Activated CD4-positive, alpha-beta T cell treated with anti-CD3 and anti-CD28 coated beads, Interleukin-2, amount 50 U/mL, for 1 hour (primary cell): ENCODE results near the gene PROM1.

ENCODE experiments used
- DNase-seq: peaks from one replicate; pipeline ENCODE4 v3.0.0-alpha.2; 2020

The PROM1 gene

GRCh38 chr4:16109256-16109655, 25.4 kb upstream of the PROM1 start:
- DNase-seq = no peak

GRCh38 chr4:16106956-16107355, 23.1 kb upstream of the PROM1 start:
- no peak for DNase-seq

GRCh38 chr4:16104520-16104919, 20.7 kb upstream of the PROM1 start:
- no peak for DNase-seq

GRCh38 chr4:16102356-16102755, 18.5 kb upstream of the PROM1 start:
- DNase-seq = no peak

- DNase-seq = no peak
These were observed 17.0 kb upstream of the PROM1 start for GRCh38 chr4:16100833-16101232.

- no peak for DNase-seq
These were observed 9.0 kb upstream of the PROM1 start for GRCh38 chr4:16092682-16093319.

- DNase-seq = no peak
These were observed 6.4 kb upstream of the PROM1 start for GRCh38 chr4:16090096-16090705.

- no peak for DNase-seq
These were observed 5.3 kb upstream of the PROM1 start for GRCh38 chr4:16089156-16089555.

GRCh38 chr4:16088601-16089000, 4.8 kb upstream of the PROM1 start:
- DNase-seq = no peak

GRCh38 chr4:16085822-16086221, 2.0 kb upstream of the PROM1 start:
- DNase-seq = no peak

GRCh38 chr4:16082426-16083240, 1.2 kb downstream of the PROM1 start:
- DNase-seq = no peak

GRCh38 chr4:16082041-16082425, 1.8 kb downstream of the PROM1 start:
- DNase-seq = no peak

- DNase-seq = no peak
These were observed 4.8 kb downstream of the PROM1 start for GRCh38 chr4:16079046-16079445.

- no peak for DNase-seq
These were observed 5.5 kb downstream of the PROM1 start for GRCh38 chr4:16078195-16078760.

GRCh38 chr4:16077786-16078185, 6.0 kb downstream of the PROM1 start:
- no peak for DNase-seq

- DNase-seq = no peak
These were observed 7.7 kb downstream of the PROM1 start for GRCh38 chr4:16075975-16076757.

GRCh38 chr4:16075061-16075460, 8.8 kb downstream of the PROM1 start:
- DNase-seq = no peak

- DNase-seq = no peak
These were observed 11.7 kb downstream of the PROM1 start for GRCh38 chr4:16072168-16072567.

- no peak for DNase-seq
These were observed 13.6 kb downstream of the PROM1 start for GRCh38 chr4:16070203-16070602.

- DNase-seq = no peak
These were observed 16.3 kb downstream of the PROM1 start for GRCh38 chr4:16067515-16067914.

GRCh38 chr4:16066586-16067128, 17.2 kb downstream of the PROM1 start:
- DNase-seq = no peak

- no peak for DNase-seq
These were observed 18.8 kb downstream of the PROM1 start for GRCh38 chr4:16065066-16065465.

GRCh38 chr4:16062601-16063000, 21.2 kb downstream of the PROM1 start:
- no peak for DNase-seq
